GM19463 (cell line): Measurements from ENCODE around the gene MLLT6.

Experiments
- ATAC-seq: cut with Tn5 transposase; IDR thresholded peaks from one replicate; pipeline ENCODE4 v1.9.1; 2021; ENCODE audit warnings: mild to moderate bottlenecking, moderate library complexity; ENCODE audit not compliant: unreplicated experiment

MLLT6 gene

GRCh38 chr17:38706505-38707216, 1.6 kb downstream of the MLLT6 start:
- no peak for ATAC-seq

DNA sequence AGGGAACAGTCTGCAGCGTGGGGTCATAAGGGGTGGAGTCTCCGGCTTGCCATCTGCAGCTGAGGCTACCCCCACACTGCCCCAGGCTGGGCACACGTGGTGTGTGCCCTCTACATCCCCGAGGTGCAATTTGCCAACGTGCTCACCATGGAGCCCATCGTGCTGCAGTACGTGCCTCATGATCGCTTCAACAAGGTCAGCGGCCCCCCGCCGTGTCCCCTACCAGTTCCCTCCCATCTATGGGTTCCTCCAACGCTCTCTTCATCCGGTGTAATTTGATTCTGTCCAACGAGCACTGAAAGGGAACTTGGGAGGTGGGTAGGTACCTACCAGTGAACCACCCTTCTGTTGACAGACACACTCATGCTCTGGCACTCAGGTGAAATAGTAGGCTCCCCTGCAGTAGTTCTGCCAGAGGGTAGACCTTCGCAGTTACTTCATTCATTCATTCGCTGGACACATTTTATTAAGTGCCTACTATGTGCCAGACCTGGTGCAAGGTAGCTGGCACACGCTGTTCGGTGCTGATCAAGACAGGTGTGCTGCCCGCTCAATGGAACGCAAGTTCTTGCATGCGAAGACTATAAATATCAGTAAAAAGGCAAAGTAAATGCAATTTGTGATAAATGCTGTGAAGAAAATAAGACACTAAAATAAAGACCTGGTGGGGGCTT, 2.7 kb downstream of the MLLT6 start:
- ATAC-seq = no peak

- ATAC-seq = no peak
Measured at GRCh38 chr17:38709104-38709820, 4.2 kb downstream of the MLLT6 start.

DNA sequence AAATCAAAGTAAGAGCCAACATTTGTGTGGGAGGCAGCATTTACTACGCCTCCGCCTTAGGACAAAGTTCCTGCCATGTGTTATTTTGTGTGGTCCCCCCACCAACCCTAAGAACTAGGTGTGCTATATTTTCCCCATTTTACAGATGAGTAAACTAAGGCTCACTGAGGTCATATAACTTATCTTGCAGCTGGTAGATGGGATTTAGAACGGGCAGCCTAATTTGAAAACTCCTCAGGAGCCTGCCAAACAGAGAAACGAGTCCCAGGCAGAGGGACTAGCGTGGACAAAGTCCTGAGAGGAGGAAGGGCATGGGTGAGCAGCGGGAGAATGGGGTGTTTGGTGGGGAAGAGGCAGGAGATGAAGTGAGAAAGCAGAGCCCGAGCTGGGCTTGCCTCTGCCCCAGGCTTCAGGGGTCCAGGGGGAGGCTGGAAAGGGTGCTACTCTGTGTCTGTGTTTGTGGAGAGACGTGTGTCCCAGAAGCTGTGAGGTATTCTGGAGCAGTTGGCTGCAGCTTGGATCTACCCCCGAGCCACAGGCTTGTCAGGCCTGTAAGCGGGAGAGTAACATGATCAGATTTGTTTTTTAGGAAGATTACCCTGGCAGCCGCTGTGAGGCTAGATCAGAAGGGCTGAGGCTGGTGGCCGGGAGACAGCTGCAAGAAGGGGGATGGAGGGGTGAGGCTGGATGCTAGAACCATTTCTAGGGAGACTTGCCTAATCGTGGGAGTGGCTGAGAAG, 5.0 kb downstream of the MLLT6 start:
- no peak for ATAC-seq

- no peak for ATAC-seq
Measured at GRCh38 chr17:38710604-38710962, 5.5 kb downstream of the MLLT6 start.

DNA sequence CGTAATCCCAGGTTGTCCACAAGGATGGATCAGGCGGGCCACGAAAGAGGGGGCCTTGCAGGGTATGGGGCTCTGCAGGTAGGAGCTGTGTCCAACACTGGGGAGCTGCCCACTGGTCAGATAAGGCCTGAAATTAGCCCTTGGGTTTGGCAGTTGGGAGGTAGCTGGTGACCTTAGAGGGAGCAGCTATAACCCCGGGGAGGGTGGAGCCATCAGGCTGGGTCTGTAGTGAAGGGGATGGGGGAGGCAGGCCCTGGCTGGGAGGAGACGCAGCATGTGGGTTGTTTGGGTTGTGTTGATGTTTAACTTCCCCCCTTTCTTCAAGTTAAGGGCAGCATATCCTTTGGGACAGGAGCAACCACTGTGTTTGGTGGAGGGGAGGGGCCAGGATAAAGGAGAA, 5.9 kb downstream of the MLLT6 start:
- ATAC-seq = no peak

- no peak for ATAC-seq
Measured at GRCh38 chr17:38711792-38712571, 6.9 kb downstream of the MLLT6 start.

GRCh38 chr17:38712593-38712992, 7.5 kb downstream of the MLLT6 start:
- no peak for ATAC-seq

DNA sequence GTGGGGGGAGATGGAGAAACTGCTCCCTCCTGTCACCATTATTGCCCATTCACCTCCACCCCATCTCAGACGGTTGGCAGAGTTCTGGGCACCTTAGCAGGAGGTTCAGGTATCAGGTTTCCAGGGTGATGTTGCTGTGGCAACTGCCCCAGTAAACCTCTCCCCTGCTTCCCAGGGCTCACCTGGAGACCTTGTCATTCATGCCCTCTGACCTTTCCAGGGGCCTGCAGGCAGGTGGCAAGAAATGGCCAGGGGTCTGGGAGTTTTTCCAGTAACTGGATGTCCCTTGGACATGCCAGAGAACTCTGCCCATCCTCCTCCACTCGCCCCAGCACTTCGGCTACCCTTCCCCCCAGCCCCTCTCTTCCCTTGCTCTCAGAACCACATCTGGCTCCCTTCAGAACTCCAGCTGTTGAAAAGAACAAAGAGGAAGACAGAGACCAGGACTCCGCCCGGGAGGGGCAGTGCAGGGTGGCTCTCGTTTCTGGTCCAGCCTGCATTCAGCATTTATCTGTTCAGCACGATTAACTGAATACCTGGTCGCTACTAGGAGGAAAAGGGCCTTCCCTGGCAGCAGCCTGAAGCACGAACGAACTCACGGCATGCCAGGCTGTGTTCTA, 8.5 kb downstream of the MLLT6 start:
- ATAC-seq = no peak

GRCh38 chr17:38715216-38715943, 10.3 kb downstream of the MLLT6 start:
- ATAC-seq = no peak

GRCh38 chr17:38716368-38717005, 11.4 kb downstream of the MLLT6 start:
- ATAC-seq = no peak

- no peak for ATAC-seq
Measured at GRCh38 chr17:38717139-38717745, 12.2 kb downstream of the MLLT6 start.

DNA sequence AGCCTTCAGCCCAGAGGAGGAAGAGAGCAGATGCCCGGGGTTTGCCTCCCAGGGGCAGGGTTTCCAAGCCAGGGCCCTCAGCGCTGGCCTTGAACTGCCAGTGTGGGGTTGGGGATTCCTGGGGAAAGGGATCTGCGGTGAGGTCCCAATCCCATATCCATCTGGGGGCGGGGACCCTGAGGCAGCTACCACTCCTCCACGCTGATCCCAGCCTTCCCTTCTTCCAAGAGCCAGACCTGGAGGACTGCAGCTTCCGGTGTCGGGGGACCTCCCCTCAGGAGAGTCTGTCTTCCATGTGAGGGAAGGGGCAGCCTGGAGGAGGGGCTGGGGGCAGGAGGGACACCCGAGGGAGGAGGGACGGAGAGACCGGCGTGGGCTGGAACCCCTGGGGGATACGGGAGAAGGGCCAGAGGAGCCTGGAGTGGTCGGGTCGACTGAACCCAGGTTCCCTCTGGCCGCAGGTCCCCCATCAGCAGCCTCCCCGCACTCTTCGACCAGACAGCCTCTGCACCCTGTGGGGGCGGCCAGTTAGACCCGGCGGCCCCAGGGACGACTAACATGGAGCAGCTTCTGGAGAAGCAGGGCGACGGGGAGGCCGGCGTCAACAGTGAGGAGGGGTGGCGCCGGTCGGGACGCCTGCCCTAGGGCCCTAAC, 14.3 kb downstream of the MLLT6 start:
- ATAC-seq = no peak

DNA sequence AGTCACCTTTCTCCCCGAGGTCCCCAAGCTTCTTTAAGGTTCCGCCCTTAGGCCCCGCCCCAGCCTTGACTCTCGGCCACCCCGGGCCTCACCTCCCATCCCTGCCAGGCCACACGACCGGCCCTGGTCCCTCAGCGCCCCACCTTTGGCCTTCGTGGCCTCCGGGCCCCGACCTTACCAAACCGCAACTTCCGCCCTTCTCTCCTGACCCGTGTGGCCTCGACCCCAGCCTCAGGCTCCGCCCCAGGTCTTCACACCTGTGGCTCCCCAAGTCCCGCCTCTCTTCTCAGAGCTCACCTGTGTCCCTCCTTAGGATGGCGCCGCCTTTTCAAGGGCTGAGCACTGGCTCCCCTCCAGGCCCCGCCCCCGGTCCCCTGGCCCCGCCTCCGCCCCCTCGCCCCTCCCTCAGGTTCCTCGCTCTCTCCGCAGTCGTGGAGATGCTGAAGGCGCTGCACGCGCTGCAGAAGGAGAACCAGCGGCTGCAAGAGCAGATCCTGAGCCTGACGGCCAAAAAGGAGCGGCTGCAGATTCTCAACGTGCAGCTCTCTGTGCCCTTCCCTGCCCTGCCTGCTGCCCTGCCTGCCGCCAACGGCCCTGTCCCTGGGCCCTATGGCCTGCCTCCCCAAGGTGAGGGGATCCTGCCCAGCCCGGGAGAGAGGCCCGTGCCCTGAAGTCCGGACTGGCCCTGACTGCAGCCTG, 15.0 kb downstream of the MLLT6 start:
- no peak for ATAC-seq

DNA sequence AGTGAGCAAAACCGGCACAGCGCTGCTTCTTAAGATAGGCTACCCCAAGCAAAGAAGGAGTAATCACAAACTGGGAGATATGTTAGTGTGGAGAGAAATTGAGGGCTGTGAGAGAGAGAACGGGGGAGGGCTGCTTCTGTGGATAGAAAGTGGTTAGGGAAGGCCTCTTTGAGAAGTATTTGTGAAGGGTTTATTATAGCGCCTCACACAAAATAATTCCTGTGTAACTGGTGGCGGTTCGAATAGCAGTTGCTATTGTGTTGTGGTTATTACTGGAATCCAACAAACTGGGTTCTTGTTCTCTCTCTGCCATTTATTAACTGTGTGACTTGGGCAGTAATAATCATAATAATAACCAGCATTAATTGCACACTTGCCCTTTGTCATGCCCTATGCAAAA, 15.9 kb downstream of the MLLT6 start:
- no peak for ATAC-seq

GRCh38 chr17:38721802-38722201, 16.7 kb downstream of the MLLT6 start:
- no peak for ATAC-seq

GRCh38 chr17:38724337-38724988, 19.4 kb downstream of the MLLT6 start:
- ATAC-seq = no peak
